Mesendoderm (in vitro differentiated cells): Measurements from ENCODE around the gene MID1.

ENCODE experiments used
- DNase-seq: peaks from one replicate; pipeline ENCODE4 v3.0.0; 2013
- H2AK5ac ChIP-seq: 2 replicates; pipeline ENCODE4 v1.6.1; 2013; ENCODE audit warnings: low read length, inconsistent platforms
- H2BK120ac ChIP-seq: 2 replicates; pipeline ENCODE4 v1.6.1; 2013; ENCODE audit warnings: low read depth, mild to moderate bottlenecking, low read length, moderate library complexity, mixed read lengths
- H2BK15ac ChIP-seq: replicated peaks from 2 replicates; pipeline ENCODE4 v1.6.1; 2013; ENCODE audit warnings: low read depth, mild to moderate bottlenecking, moderate library complexity
- H2BK5ac ChIP-seq: 2 replicates; pipeline ENCODE4 v1.6.1; 2013; ENCODE audit warnings: low read length, inconsistent platforms
- H3K18ac ChIP-seq: 2 replicates; pipeline ENCODE4 v1.6.1; 2013; ENCODE audit warnings: mild to moderate bottlenecking, low read length, mixed read lengths
- H3K23ac ChIP-seq: one replicate; pipeline ENCODE4 v1.6.1; 2013; ENCODE audit warnings: low read length
- H3K27ac ChIP-seq: 2 replicates; pipeline ENCODE4 v1.5.1; 2013; ENCODE audit warnings: low read depth, mild to moderate bottlenecking, inconsistent platforms, low read length, moderate library complexity
- H3K27me3 ChIP-seq: 2 replicates; pipeline ENCODE4 v1.6.1; 2013; ENCODE audit warnings: low read length, control low read depth, mild to moderate bottlenecking, inconsistent platforms; ENCODE audit not compliant: insufficient read depth, poor library complexity
- H3K36me3 ChIP-seq: 2 replicates; pipeline ENCODE4 v1.6.1; 2013; ENCODE audit warnings: low read length, inconsistent platforms; ENCODE audit not compliant: control insufficient read depth, insufficient read depth
- H3K4ac ChIP-seq: one replicate; pipeline ENCODE4 v1.6.1; 2013; ENCODE audit warnings: low read depth, mild to moderate bottlenecking, low read length, moderate library complexity
- H3K4me1 ChIP-seq: 2 replicates; pipeline ENCODE4 v1.6.1; 2013; ENCODE audit warnings: low read depth, low read length, inconsistent platforms; ENCODE audit not compliant: control insufficient read depth
- H3K4me2 ChIP-seq: 2 replicates; pipeline ENCODE4 v1.6.1; 2013; ENCODE audit warnings: low read length
- H3K4me3 ChIP-seq: 2 replicates; pipeline ENCODE4 v1.5.1; 2013; ENCODE audit warnings: mild to moderate bottlenecking, low read length
- H3K56ac ChIP-seq: one replicate; pipeline ENCODE4 v1.6.1; 2013; ENCODE audit warnings: low read length
- H3K79me1 ChIP-seq: 2 replicates; pipeline ENCODE4 v1.6.1; 2013; ENCODE audit warnings: low read length, inconsistent platforms
- H3K79me2 ChIP-seq: 2 replicates; pipeline ENCODE4 v1.6.1; 2013; ENCODE audit warnings: mild to moderate bottlenecking, low read length; ENCODE audit not compliant: control insufficient read depth, insufficient read depth
- H3K9ac ChIP-seq: 2 replicates; pipeline ENCODE4 v1.6.1; 2013; ENCODE audit warnings: low read length, inconsistent platforms
- H4K5ac ChIP-seq: one replicate; pipeline ENCODE4 v1.6.1; 2013; ENCODE audit warnings: low read length
- H4K8ac ChIP-seq: one replicate; pipeline ENCODE4 v1.6.1; 2013; ENCODE audit warnings: low read depth, mild to moderate bottlenecking, control low read depth, low read length, moderate library complexity
- WGBS: extraction: QIAGEN DNeasy Blood & Tissue Kit; methylation state at CpG from one replicate; pipeline ENCODE4 v1.1.7; 2013; ENCODE audit warnings: low lambda C conversion rate, missing lambda C conversion rate; ENCODE audit not compliant: insufficient coverage; ENCODE audit errors: extremely low coverage; 5-methylcytosine and 5-hydroxymethylcytosine counted together

Gene MID1

GRCh38 chrX:10414156-10414824 lies 206.1 kb downstream of the MID1 start:
- no peak overlapping the region for H2BK5ac ChIP-seq
- no peak overlapping the region for H2AK5ac ChIP-seq
- no peak overlapping the region for H3K4me2 ChIP-seq
- no peaks in the 10 kb centered on the region for H3K79me2 ChIP-seq
- DNase-seq = no peak
- H3K27me3 ChIP-seq = no peaks in the 10 kb centered on the region
- no CpG with 5 or more reads among the region's 9 CpGs for WGBS
- no peaks in the 10 kb centered on the region for H3K79me1 ChIP-seq
- no peak overlapping the region for H3K23ac ChIP-seq
- no peak overlapping the region for H3K18ac ChIP-seq
- no peak overlapping the region for H2BK120ac ChIP-seq
- H3K4me1 ChIP-seq = no peaks in the 10 kb centered on the region
- H3K36me3 ChIP-seq = no peaks in the 10 kb centered on the region
- H3K4me3 ChIP-seq = no peak overlapping the region
- H4K8ac ChIP-seq = no peak overlapping the region
- H2BK15ac ChIP-seq = no peak overlapping the region
- H3K56ac ChIP-seq = no peak overlapping the region
- no peak overlapping the region for H3K4ac ChIP-seq
- no peak overlapping the region for H4K5ac ChIP-seq
- H3K27ac ChIP-seq = no peak overlapping the region
- no peak overlapping the region for H3K9ac ChIP-seq

- no peak overlapping the region for H3K18ac ChIP-seq
- no peak overlapping the region for H3K4ac ChIP-seq
- H3K56ac ChIP-seq = no peak overlapping the region
- H2BK5ac ChIP-seq = no peak overlapping the region
- H3K79me1 ChIP-seq = no peaks in the 10 kb centered on the region
- no peak overlapping the region for H2AK5ac ChIP-seq
- no peaks in the 10 kb centered on the region for H3K79me2 ChIP-seq
- no peak overlapping the region for H4K8ac ChIP-seq
- no peak overlapping the region for H3K4me3 ChIP-seq
- no peak overlapping the region for H4K5ac ChIP-seq
- no peak overlapping the region for H2BK120ac ChIP-seq
- no peak overlapping the region for H2BK15ac ChIP-seq
- no peak overlapping the region for H3K9ac ChIP-seq
- no peaks in the 10 kb centered on the region for H3K4me1 ChIP-seq
- no peaks in the 10 kb centered on the region for H3K27me3 ChIP-seq
- no peaks in the 10 kb centered on the region for H3K36me3 ChIP-seq
- DNase-seq = no peak
- H3K4me2 ChIP-seq = no peak overlapping the region
- H3K27ac ChIP-seq = no peak overlapping the region
- H3K23ac ChIP-seq = no peak overlapping the region
These were observed 215.9 kb downstream of the MID1 start for GRCh38 chrX:10404436-10404835.

GRCh38 chrX:10401239-10401638 lies 219.1 kb downstream of the MID1 start:
- no peak overlapping the region for H2BK15ac ChIP-seq
- no peaks in the 10 kb centered on the region for H3K27me3 ChIP-seq
- no CpG with 5 or more reads among the region's 1 CpG for WGBS
- H3K27ac ChIP-seq = no peak overlapping the region
- H3K56ac ChIP-seq = no peak overlapping the region
- H2BK5ac ChIP-seq = no peak overlapping the region
- H3K23ac ChIP-seq = no peak overlapping the region
- no peak overlapping the region for H2BK120ac ChIP-seq
- no peak overlapping the region for H3K9ac ChIP-seq
- no peak overlapping the region for H3K4me2 ChIP-seq
- no peak overlapping the region for H3K4me3 ChIP-seq
- H4K5ac ChIP-seq = no peak overlapping the region
- H3K36me3 ChIP-seq = no peaks in the 10 kb centered on the region
- no peak overlapping the region for H3K18ac ChIP-seq
- H3K79me1 ChIP-seq = no peaks in the 10 kb centered on the region
- no peak for DNase-seq
- no peak overlapping the region for H3K4ac ChIP-seq
- no peaks in the 10 kb centered on the region for H3K79me2 ChIP-seq
- H4K8ac ChIP-seq = no peak overlapping the region
- H3K4me1 ChIP-seq = no peaks in the 10 kb centered on the region
- no peak overlapping the region for H2AK5ac ChIP-seq

GRCh38 chrX:10399043-10399741 lies 221.2 kb downstream of the MID1 start:
- DNase-seq = peak; percentile 8
- Histone ChIP-seq H4K5ac (no peak overlapping the region), H2BK120ac (no peak overlapping the region), H3K27me3 (no peaks in the 10 kb centered on the region), H3K9ac (no peak overlapping the region), H3K4ac (no peak overlapping the region), H2AK5ac (no peak overlapping the region), H3K79me1 (no peaks in the 10 kb centered on the region), H3K27ac (no peak overlapping the region), H3K4me1 (no peaks in the 10 kb centered on the region), H3K79me2 (no peaks in the 10 kb centered on the region), H3K18ac (no peak overlapping the region), H2BK15ac (no peak overlapping the region), H3K56ac (no peak overlapping the region), H3K36me3 (no peaks in the 10 kb centered on the region), H4K8ac (no peak overlapping the region), H2BK5ac (no peak overlapping the region), H3K4me2 (no peak overlapping the region), H3K23ac (no peak overlapping the region), H3K4me3 (no peak overlapping the region)

- H3K18ac ChIP-seq = no peak overlapping the region
- H3K56ac ChIP-seq = no peak overlapping the region
- no peak overlapping the region for H4K5ac ChIP-seq
- WGBS = no CpG with 5 or more reads among the region's 2 CpGs
- no peaks in the 10 kb centered on the region for H3K79me1 ChIP-seq
- H3K36me3 ChIP-seq = no peaks in the 10 kb centered on the region
- no peaks in the 10 kb centered on the region for H3K4me1 ChIP-seq
- no peaks in the 10 kb centered on the region for H3K79me2 ChIP-seq
- H3K23ac ChIP-seq = no peak overlapping the region
- no peak overlapping the region for H4K8ac ChIP-seq
- H3K4me3 ChIP-seq = no peak overlapping the region
- DNase-seq = no peak
- no peaks in the 10 kb centered on the region for H3K27me3 ChIP-seq
- no peak overlapping the region for H3K4me2 ChIP-seq
- no peak overlapping the region for H2AK5ac ChIP-seq
- no peak overlapping the region for H3K27ac ChIP-seq
- no peak overlapping the region for H2BK120ac ChIP-seq
- no peak overlapping the region for H2BK15ac ChIP-seq
- H3K4ac ChIP-seq = no peak overlapping the region
- no peak overlapping the region for H2BK5ac ChIP-seq
- no peak overlapping the region for H3K9ac ChIP-seq
These were observed 222.2 kb downstream of the MID1 start for GRCh38 chrX:10398215-10398614.

- H3K79me1 ChIP-seq = no peaks in the 10 kb centered on the region
- no peak overlapping the region for H2AK5ac ChIP-seq
- H3K56ac ChIP-seq = no peak overlapping the region
- H3K4ac ChIP-seq = no peak overlapping the region
- no peak overlapping the region for H2BK5ac ChIP-seq
- no peaks in the 10 kb centered on the region for H3K79me2 ChIP-seq
- no peak for DNase-seq
- no peak overlapping the region for H3K4me3 ChIP-seq
- WGBS = no CpG with 5 or more reads among the region's 3 CpGs
- H2BK120ac ChIP-seq = no peak overlapping the region
- H4K5ac ChIP-seq = no peak overlapping the region
- no peak overlapping the region for H4K8ac ChIP-seq
- H3K27me3 ChIP-seq = no peaks in the 10 kb centered on the region
- no peak overlapping the region for H2BK15ac ChIP-seq
- no peak overlapping the region for H3K27ac ChIP-seq
- no peaks in the 10 kb centered on the region for H3K36me3 ChIP-seq
- H3K18ac ChIP-seq = no peak overlapping the region
- H3K4me2 ChIP-seq = no peak overlapping the region
- H3K9ac ChIP-seq = no peak overlapping the region
- H3K4me1 ChIP-seq = no peaks in the 10 kb centered on the region
- no peak overlapping the region for H3K23ac ChIP-seq
These were observed 223.0 kb downstream of the MID1 start for GRCh38 chrX:10397349-10397748.
